GM12891 (cell line): Measurements from ENCODE around the gene SIPA1L3.

ENCODE experiments used
- POLR2A ChIP-seq: IDR thresholded peaks from 2 replicates; pipeline ENCODE4 v1.6.1; 2011; ENCODE audit warnings: low read depth, low read length, control low read depth
- POLR2AphosphoS5 ChIP-seq: IDR thresholded peaks from 2 replicates; pipeline ENCODE4 v1.6.1; 2011; ENCODE audit warnings: low read depth, low read length, control low read depth
- TAF1 ChIP-seq: IDR thresholded peaks from 2 replicates; pipeline ENCODE4 v1.6.1; 2011; ENCODE audit warnings: low read depth, low read length, control low read depth

- TF ChIP-seq POLR2A: no peak
- TF ChIP-seq POLR2AphosphoS5: no peak
- no peak for TF ChIP-seq TAF1
Observed at GRCh38 chr19:38223119-38223523, 316.1 kb downstream of the SIPA1L3 start.
